Neural progenitor cell (in vitro differentiated cells): ENCODE results near the gene FSTL4. TPM values are rescaled to one million over a fixed set of nuclear protein-coding genes. Genes with fewer than 3 reads are reported as not detected.

Experiments used
- DNase-seq: peaks from one replicate; pipeline ENCODE4 v3.0.0-alpha.2; 2016; ENCODE audit warnings: low spot score
- H2AFZ ChIP-seq: fragments of 200-600 bp; sonication (generic); replicated peaks from 2 replicates; pipeline ENCODE4 v1.6.1; 2016; ENCODE audit warnings: antibody characterized with exemption
- H3F3A ChIP-seq: fragments of 200-600 bp; sonication (generic); 2 replicates; pipeline ENCODE4 v1.6.1; 2016; ENCODE audit warnings: antibody characterized with exemption, low read depth
- H3K27ac ChIP-seq: fragments of 200-600 bp; sonication (generic); 2 replicates; pipeline ENCODE4 v1.5.1; 2016; ENCODE audit warnings: mild to moderate bottlenecking
- H3K27me3 ChIP-seq: fragments of 200-600 bp; sonication (generic); 2 replicates; pipeline ENCODE4 v1.6.1; 2016; ENCODE audit warnings: mild to moderate bottlenecking, moderate library complexity
- H3K36me3 ChIP-seq: fragments of 200-600 bp; sonication (generic); 2 replicates; pipeline ENCODE4 v1.5.1; 2016
- H3K4me1 ChIP-seq: fragments of 200-600 bp; sonication (generic); 2 replicates; pipeline ENCODE4 v1.6.1; 2016; ENCODE audit warnings: mixed run types
- H3K4me2 ChIP-seq: fragments of 200-600 bp; sonication (generic); 2 replicates; pipeline ENCODE4 v1.6.1; 2016
- H3K4me3 ChIP-seq: fragments of 200-600 bp; sonication (generic); 2 replicates; pipeline ENCODE4 v1.5.1; 2016
- H3K79me2 ChIP-seq: fragments of 200-600 bp; sonication (generic); 2 replicates; pipeline ENCODE4 v1.6.1; 2016; ENCODE audit warnings: low read depth
- H3K9ac ChIP-seq: fragments of 200-600 bp; sonication (generic); 2 replicates; pipeline ENCODE4 v1.6.1; 2016
- H3K9me3 ChIP-seq: fragments of 200-600 bp; sonication (generic); 2 replicates; pipeline ENCODE4 v1.5.1; 2016; ENCODE audit warnings: low read depth
- H4K20me1 ChIP-seq: fragments of 200-600 bp; sonication (generic); 2 replicates; pipeline ENCODE4 v1.6.1; 2016; ENCODE audit warnings: low read depth
- H3K27ac Mint-ChIP-seq: 3 replicates; pipeline ENCODE4 v1.8.0; 2021; ENCODE audit warnings: mixed read lengths
- H3K27me3 Mint-ChIP-seq: 2 replicates; pipeline ENCODE4 v1.8.0; 2022; ENCODE audit warnings: low read depth, mild to moderate bottlenecking, inconsistent platforms, moderate library complexity, mixed read lengths; ENCODE audit not compliant: insufficient read depth
- H3K36me3 Mint-ChIP-seq: 3 replicates; pipeline ENCODE4 v1.8.0; 2021; ENCODE audit warnings: mixed read lengths
- H3K4me1 Mint-ChIP-seq: 3 replicates; pipeline ENCODE4 v1.8.0; 2021; ENCODE audit warnings: mixed read lengths
- H3K4me3 Mint-ChIP-seq: 3 replicates; pipeline ENCODE4 v1.8.0; 2021; ENCODE audit warnings: mild to moderate bottlenecking, moderate library complexity, mixed read lengths
- H3K9me3 Mint-ChIP-seq: 3 replicates; pipeline ENCODE4 v1.8.0; 2020; ENCODE audit warnings: mixed read lengths
- CTCF ChIP-seq: fragments of 200-600 bp; sonication (generic); IDR thresholded peaks from 2 replicates; pipeline ENCODE4 v1.5.1; 2017; ENCODE audit warnings: antibody characterized with exemption, mild to moderate bottlenecking
- EZH2 ChIP-seq: fragments of 200-600 bp; sonication (generic); IDR thresholded peaks from 2 replicates; pipeline ENCODE4 v1.6.1; 2017; ENCODE audit warnings: antibody characterized with exemption, mild to moderate bottlenecking, moderate library complexity
- EZH2phosphoT487 ChIP-seq: fragments of 200-600 bp; sonication (generic); IDR thresholded peaks from 2 replicates; pipeline ENCODE4 v1.6.1; 2017; ENCODE audit warnings: antibody characterized with exemption
- total RNA-seq: library from RNA; depleted of rRNA; stranded (reverse); fragments of >200 nt; gene quantifications from 2 replicates; pipeline ENCODE4 v1.2.3, GENCODE V29; 2015; ENCODE audit warnings: low replicate concordance

Gene FSTL4
- total RNA-seq, 1 donor from 2014 or later, result 0.95 TPM

- H3K4me2 ChIP-seq, result no peak overlapping the region
- no peak for DNase-seq
- H3K9me3 ChIP-seq, result no peaks in the 10 kb centered on the region
- no peaks in the 10 kb centered on the region for H3K36me3 ChIP-seq
- H3K27ac ChIP-seq, result no peak overlapping the region
- Mint-ChIP-seq H3K4me3 (no peak overlapping the region), H3K27me3 (peaks cover 7% of the 10 kb centered on the region), H3K27ac (no peak overlapping the region), H3K4me1 (peaks cover 30% of the 10 kb centered on the region), H3K36me3 (no peaks in the 10 kb centered on the region), H3K9me3 (peaks cover 7% of the 10 kb centered on the region)
- TF ChIP-seq CTCF, result no peak
- no peak for TF ChIP-seq EZH2phosphoT487
- TF ChIP-seq EZH2, result no peak
- H3K4me1 ChIP-seq, result peaks cover 23% of the 10 kb centered on the region
- H3K79me2 ChIP-seq, result no peaks in the 10 kb centered on the region
- H2AFZ ChIP-seq, result no peak overlapping the region
- H4K20me1 ChIP-seq, result no peaks in the 10 kb centered on the region
- H3K27me3 ChIP-seq, result no peaks in the 10 kb centered on the region
- H3K4me3 ChIP-seq, result no peak overlapping the region
- H3F3A ChIP-seq, result peaks cover 19% of the 10 kb centered on the region
- no peak overlapping the region for H3K9ac ChIP-seq
Observed at GRCh38 chr5:133393776-133394476, 218.4 kb downstream of the FSTL4 start.

GRCh38 chr5:133392448-133392847, 219.9 kb downstream of the FSTL4 start:
- TF ChIP-seq EZH2, result no peak
- no peak for TF ChIP-seq CTCF
- no peak for TF ChIP-seq EZH2phosphoT487
- Mint-ChIP-seq H3K36me3 (no peaks in the 10 kb centered on the region), H3K4me1 (peaks cover 17% of the 10 kb centered on the region), H3K9me3 (peaks cover 7% of the 10 kb centered on the region), H3K27ac (peak overlapping the region; percentile 58), H3K27me3 (peaks cover 5% of the 10 kb centered on the region), H3K4me3 (no peak overlapping the region)
- Histone ChIP-seq H3K9me3 (no peaks in the 10 kb centered on the region), H3K27me3 (no peaks in the 10 kb centered on the region), H3K4me3 (no peak overlapping the region), H3K4me2 (no peak overlapping the region), H3K27ac (no peak overlapping the region), H4K20me1 (no peaks in the 10 kb centered on the region), H2AFZ (no peak overlapping the region), H3F3A (peaks cover 15% of the 10 kb centered on the region), H3K79me2 (no peaks in the 10 kb centered on the region), H3K36me3 (no peaks in the 10 kb centered on the region), H3K4me1 (peaks cover 14% of the 10 kb centered on the region), H3K9ac (no peak overlapping the region)
- DNase-seq, result no peak

- H3K4me3 ChIP-seq, result no peak overlapping the region
- H2AFZ ChIP-seq, result no peak overlapping the region
- H3K4me2 ChIP-seq, result no peak overlapping the region
- no peaks in the 10 kb centered on the region for H4K20me1 ChIP-seq
- H3K9ac ChIP-seq, result no peak overlapping the region
- Mint-ChIP-seq H3K9me3 (peaks cover 7% of the 10 kb centered on the region), H3K36me3 (no peaks in the 10 kb centered on the region), H3K4me3 (no peak overlapping the region), H3K27ac (peak overlapping the region; percentile 16), H3K27me3 (peaks cover 5% of the 10 kb centered on the region), H3K4me1 (peaks cover 8% of the 10 kb centered on the region)
- no peaks in the 10 kb centered on the region for H3K79me2 ChIP-seq
- TF ChIP-seq CTCF (no peak), EZH2 (no peak), EZH2phosphoT487 (no peak)
- peaks cover 6% of the 10 kb centered on the region for H3F3A ChIP-seq
- no peak overlapping the region for H3K27ac ChIP-seq
- no peaks in the 10 kb centered on the region for H3K36me3 ChIP-seq
- peaks cover 5% of the 10 kb centered on the region for H3K4me1 ChIP-seq
- no peaks in the 10 kb centered on the region for H3K9me3 ChIP-seq
- DNase-seq, result no peak
- no peaks in the 10 kb centered on the region for H3K27me3 ChIP-seq
Observed at GRCh38 chr5:133391354-133392136, 220.8 kb downstream of the FSTL4 start.
